Left ventricle myocardium inferior (tissue), 1 donor: Measurements from ENCODE around the gene HECTD4. TPM values are rescaled to one million over a fixed set of nuclear protein-coding genes. Genes with fewer than 3 reads are reported as not detected.

Experiments
- DNase-seq: peaks from one replicate; pipeline ENCODE4 v3.0.0-alpha.2; 2020
- H3K27ac ChIP-seq: fragments of 200-600 bp; replicated peaks from 2 replicates; pipeline ENCODE4 v1.8.0; 2021
- H3K27me3 ChIP-seq: fragments of 200-600 bp; 2 replicates; pipeline ENCODE4 v1.8.0; 2021; ENCODE audit warnings: low read depth
- H3K36me3 ChIP-seq: fragments of 200-600 bp; 2 replicates; pipeline ENCODE4 v1.8.0; 2021
- H3K4me1 ChIP-seq: fragments of 200-600 bp; 2 replicates; pipeline ENCODE4 v1.8.0; 2021
- H3K4me3 ChIP-seq: fragments of 200-600 bp; 2 replicates; pipeline ENCODE4 v1.8.0; 2021; ENCODE audit warnings: mild to moderate bottlenecking, moderate library complexity
- H3K9me3 ChIP-seq: fragments of 200-600 bp; replicated peaks from 2 replicates; pipeline ENCODE4 v1.8.0; 2021
- intact Hi-C: fragments of 100-400 bp; cut with micrococcal nuclease; formaldehyde crosslinking; loops from one replicate; pipeline ENCODE4 v1.11.0; 2022
- total RNA-seq: library from RNA; stranded (reverse); fragmentation: NEBNext Ultra II Directional; extraction: Animal tissue kit (Norgen Biotek cat#: 25700); gene quantifications from one replicate; pipeline ENCODE4 v1.2.1, GENCODE V29; 2021
- TF ChIP-seq, protein P1 (sequence below): fragments of 200-600 bp; IDR thresholded peaks from 2 replicates; pipeline ENCODE4 v1.8.0; 2021; ENCODE audit warnings: antibody characterized with exemption, mild to moderate bottlenecking, borderline replicate concordance
- donor health status: DM: no; HTN: yes; CAD: no; lungs with severe emphysema.

The HECTD4 gene
- total RNA-seq, 1 donor from 2014 or later = 23.4 TPM

DNA sequence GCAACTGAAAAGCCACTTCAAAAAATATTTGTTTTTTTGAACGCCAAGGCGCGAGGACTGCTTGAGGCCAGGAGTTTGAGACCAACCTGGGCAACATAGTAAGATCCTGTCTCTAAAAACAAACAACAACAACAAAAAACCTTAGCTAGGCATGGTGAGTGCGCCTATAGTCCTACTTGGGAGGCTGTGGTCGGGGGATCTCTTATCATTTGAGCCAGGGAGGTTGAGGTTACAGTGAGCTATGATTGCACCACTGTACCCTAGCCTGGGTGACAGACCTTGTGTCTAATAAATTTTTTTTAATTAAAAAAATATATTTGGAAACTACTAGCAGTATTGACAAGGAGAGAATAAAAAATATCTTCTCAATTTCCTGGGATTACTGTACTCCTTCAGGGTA, 143.8 kb downstream of the HECTD4 start:
- H3K27me3 ChIP-seq = no peaks in the 10 kb centered on the region
- intact Hi-C loops = no loop called here
- H3K9me3 ChIP-seq = no peaks in the 10 kb centered on the region
- TF ChIP-seq, protein P1, sequence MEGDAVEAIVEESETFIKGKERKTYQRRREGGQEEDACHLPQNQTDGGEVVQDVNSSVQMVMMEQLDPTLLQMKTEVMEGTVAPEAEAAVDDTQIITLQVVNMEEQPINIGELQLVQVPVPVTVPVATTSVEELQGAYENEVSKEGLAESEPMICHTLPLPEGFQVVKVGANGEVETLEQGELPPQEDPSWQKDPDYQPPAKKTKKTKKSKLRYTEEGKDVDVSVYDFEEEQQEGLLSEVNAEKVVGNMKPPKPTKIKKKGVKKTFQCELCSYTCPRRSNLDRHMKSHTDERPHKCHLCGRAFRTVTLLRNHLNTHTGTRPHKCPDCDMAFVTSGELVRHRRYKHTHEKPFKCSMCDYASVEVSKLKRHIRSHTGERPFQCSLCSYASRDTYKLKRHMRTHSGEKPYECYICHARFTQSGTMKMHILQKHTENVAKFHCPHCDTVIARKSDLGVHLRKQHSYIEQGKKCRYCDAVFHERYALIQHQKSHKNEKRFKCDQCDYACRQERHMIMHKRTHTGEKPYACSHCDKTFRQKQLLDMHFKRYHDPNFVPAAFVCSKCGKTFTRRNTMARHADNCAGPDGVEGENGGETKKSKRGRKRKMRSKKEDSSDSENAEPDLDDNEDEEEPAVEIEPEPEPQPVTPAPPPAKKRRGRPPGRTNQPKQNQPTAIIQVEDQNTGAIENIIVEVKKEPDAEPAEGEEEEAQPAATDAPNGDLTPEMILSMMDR = no peak
- DNase-seq = no peak
- no peak overlapping the region for H3K4me3 ChIP-seq
- H3K27ac ChIP-seq = no peak overlapping the region
- peaks cover 99% of the 10 kb centered on the region for H3K36me3 ChIP-seq
- no peaks in the 10 kb centered on the region for H3K4me1 ChIP-seq

GRCh38 chr12:112236786-112237185, 145.4 kb downstream of the HECTD4 start:
- Histone ChIP-seq H3K36me3 (peaks cover 97% of the 10 kb centered on the region), H3K27ac (no peak overlapping the region), H3K27me3 (no peaks in the 10 kb centered on the region), H3K4me3 (no peak overlapping the region), H3K4me1 (no peaks in the 10 kb centered on the region), H3K9me3 (no peaks in the 10 kb centered on the region)
- intact Hi-C loops = no loop called here
- TF ChIP-seq, protein P1 = no peak
- DNase-seq = no peak

DNA sequence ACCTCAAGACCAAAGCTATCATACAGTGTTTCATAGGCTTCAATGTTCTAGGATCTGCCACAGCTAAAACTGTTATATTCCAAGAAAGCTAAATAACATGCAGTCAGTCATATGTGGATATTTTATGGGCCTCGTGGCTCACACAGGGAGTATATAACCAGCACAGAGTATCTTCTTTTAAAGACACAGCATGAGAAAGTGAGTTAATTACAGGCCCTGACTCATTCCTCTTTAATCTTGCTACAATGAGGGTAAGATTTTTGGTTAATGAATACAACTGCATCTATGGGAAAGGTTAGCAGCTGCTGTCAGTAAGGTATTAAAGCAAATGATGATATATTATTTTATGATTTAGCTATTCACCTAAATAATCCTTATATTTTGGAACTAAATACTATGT, 145.8 kb downstream of the HECTD4 start:
- intact Hi-C loops = no loop called here
- H3K4me1 ChIP-seq = no peaks in the 10 kb centered on the region

DNA sequence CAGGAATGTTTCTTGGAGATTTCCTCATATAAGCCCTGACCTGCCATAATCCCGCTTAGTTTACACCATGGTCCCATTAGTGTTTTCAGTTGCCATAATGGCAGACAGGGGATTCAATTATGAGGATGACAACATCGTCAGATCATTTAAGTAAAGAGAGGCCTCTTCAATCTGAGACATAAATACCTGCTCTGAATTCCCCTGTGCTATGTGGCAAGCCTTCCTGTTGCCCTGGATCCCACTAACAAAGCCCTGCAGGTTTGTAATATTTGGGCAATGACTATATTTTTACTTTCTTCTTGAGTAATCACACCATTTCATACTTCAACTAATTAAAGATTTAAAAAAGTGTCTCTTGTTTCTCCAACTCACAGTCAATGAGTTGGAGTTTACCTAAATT, 147.9 kb downstream of the HECTD4 start:
- H3K4me3 ChIP-seq = no peak overlapping the region
- TF ChIP-seq, protein P1 = no peak
- H3K27ac ChIP-seq = no peak overlapping the region
- no peaks in the 10 kb centered on the region for H3K27me3 ChIP-seq
- no peaks in the 10 kb centered on the region for H3K4me1 ChIP-seq
- H3K36me3 ChIP-seq = peaks cover 97% of the 10 kb centered on the region
- intact Hi-C loops = no loop called here
- no peak for DNase-seq
- H3K9me3 ChIP-seq = no peaks in the 10 kb centered on the region

More for the DNA sequence above, 145.8 kb downstream of the HECTD4 start:
- no peak for DNase-seq
- Histone ChIP-seq H3K4me3 (no peak overlapping the region), H3K36me3 (peaks cover 97% of the 10 kb centered on the region), H3K9me3 (no peaks in the 10 kb centered on the region), H3K27me3 (no peaks in the 10 kb centered on the region), H3K27ac (no peak overlapping the region)
- TF ChIP-seq, protein P1 = no peak

- intact Hi-C loops = no loop called here
- H3K36me3 ChIP-seq = peaks cover 97% of the 10 kb centered on the region
Observed at GRCh38 chr12:112233242-112233641, 149.0 kb downstream of the HECTD4 start.

More at GRCh38 chr12:112233242-112233641, 149.0 kb downstream of the HECTD4 start:
- no peak overlapping the region for H3K4me3 ChIP-seq
- H3K27me3 ChIP-seq = no peaks in the 10 kb centered on the region
- TF ChIP-seq, protein P1 = no peak
- DNase-seq = no peak
- H3K4me1 ChIP-seq = no peaks in the 10 kb centered on the region
- no peak overlapping the region for H3K27ac ChIP-seq
- no peaks in the 10 kb centered on the region for H3K9me3 ChIP-seq
